Esophagus muscularis mucosa (tissue), 3 donors: ENCODE measurements around the gene EPAS1.

Experiments
- CTCF ChIP-seq, 3 experiments: fragments of 200-600 bp in 2 of 3; fragments of 450-650 bp in 1 of 3; sonication (generic) in 2 of 3; IDR thresholded peaks; one replicate each; pipeline ENCODE4 v1.5.1; 2017 to 2019; ENCODE audit warnings: antibody characterized with exemption in 3 of 3, mild to moderate bottlenecking in 2 of 3, moderate library complexity in 1 of 3
- POLR2AphosphoS5 ChIP-seq, 2 donors: sonication (generic); formaldehyde crosslinking; IDR thresholded peaks; one replicate each; pipeline ENCODE4 v1.6.1; 2017; ENCODE audit warnings: antibody characterized with exemption in 2 of 2

DNA sequence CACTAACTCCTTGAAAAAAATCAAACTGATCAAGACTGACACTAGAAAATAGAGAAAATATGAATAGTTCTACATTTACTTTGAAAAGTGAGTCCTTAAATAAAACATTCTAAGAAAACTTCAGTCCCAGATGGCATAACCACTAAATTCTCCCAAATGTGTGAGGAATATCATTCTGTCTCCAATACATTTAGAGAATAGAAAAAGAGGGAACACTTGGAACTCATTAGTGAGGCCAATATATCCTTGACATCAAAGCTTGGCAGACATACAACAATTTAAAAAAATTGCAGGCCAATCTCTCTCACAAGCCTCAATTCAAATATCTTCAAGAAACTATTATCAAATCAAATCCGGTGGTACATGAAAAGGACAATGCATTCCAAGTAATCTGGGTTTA is 102.8 kb downstream of the EPAS1 start:
- TF ChIP-seq POLR2AphosphoS5 (IDR thresholded peaks at IDR 0.05) (no peak), CTCF (IDR thresholded peaks at IDR 0.05) (no peak)
